HepG2 (cell line): ENCODE data around the gene RAPSN. TPM values are rescaled to one million over a fixed set of nuclear protein-coding genes. Genes with fewer than 3 reads are reported as not detected.

Source experiments
- ATAC-seq: fragments of 200-7000 bp; cut with Tn5 transposase; 3 replicates; pipeline ENCODE4 v1.9.1; 2020; ENCODE audit warnings: mild to moderate bottlenecking, moderate library complexity
- BruUV-seq: library from RNA; stranded (reverse); fragments of 400-500 nt; replicated peaks from 2 replicates; lab custom pipeline; 2021; lab: Mats Ljungman, UMichigan
- CTCF ChIA-PET: fragments of 300-600 bp; formaldehyde crosslinking; extraction: SDS; loops from one replicate; lab custom pipeline; 2021; ENCODE audit warnings: low total read pairs, inconsistent platforms, low intra/inter-chr PET ratio; lab: Yijun Ruan, JAX
- POLR2A ChIA-PET: fragments of 350-600 bp; sonication (Branson Sonifier 250); formaldehyde crosslinking; loops from one replicate; lab custom pipeline; 2020; ENCODE audit warnings: antibody characterized with exemption, inconsistent platforms; lab: Yijun Ruan, JAX
- DNase-seq: peaks from one replicate; pipeline ENCODE4 v3.0.0-alpha.2; 2015; ENCODE audit warnings: low spot score
- FAIRE-seq: peaks from 3 replicates; lab custom pipeline; 2011; peaks lifted over from hg19 to GRCh38; lab: Jason Lieb, UNC
- H2AFZ ChIP-seq: one replicate; pipeline ENCODE4 v1.6.1; 2011; ENCODE audit warnings: low read length, inconsistent platforms
- H3K27ac ChIP-seq: fragments of 300-600 bp; 3 replicates; pipeline ENCODE4 v1.8.0; 2011; ENCODE audit warnings: mixed run types, mild to moderate bottlenecking, mixed read lengths, low read length, inconsistent platforms; ENCODE audit not compliant: insufficient read depth; ENCODE audit errors: extremely low read length
- H3K27me3 ChIP-seq, 2 experiments: fragments of 200-600 bp in 1 of 2; 2 replicates in 1 of 2; 3 replicates in 1 of 2; pipeline versions ENCODE4 v1.6.0 to v1.8.0; 2011; ENCODE audit warnings: low read length in 2 of 2, mild to moderate bottlenecking in 2 of 2, moderate library complexity in 2 of 2, inconsistent platforms in 1 of 2; ENCODE audit not compliant: insufficient read depth in 2 of 2, control insufficient read depth in 1 of 2
- H3K36me3 ChIP-seq, 2 experiments: fragments of 200-600 bp in 1 of 2; replicated peaks in 1 of 2; 2 replicates in 1 of 2; 3 replicates in 1 of 2; pipeline versions ENCODE4 v1.5.1 to v1.8.0; 2011; ENCODE audit warnings: low read length in 2 of 2, inconsistent platforms in 1 of 2; ENCODE audit not compliant: insufficient read depth in 2 of 2, control insufficient read depth in 1 of 2
- H3K4me1 ChIP-seq: 2 replicates; pipeline ENCODE4 v1.5.1; 2012; ENCODE audit warnings: low read length, inconsistent platforms; ENCODE audit not compliant: insufficient read depth
- H3K4me2 ChIP-seq: 2 replicates; pipeline ENCODE4 v1.6.0; 2011; ENCODE audit warnings: low read depth, low read length, inconsistent platforms
- H3K4me3 ChIP-seq, 3 experiments: fragments of 200-600 bp in 1 of 3; sonication (generic), shearing (Covaris generic) in 1 of 3; replicated peaks in 1 of 3; 2 replicates each; pipeline ENCODE4 v1.5.1; 2011 to 2016; ENCODE audit warnings: low read length in 3 of 3, inconsistent platforms in 2 of 3, low read depth in 2 of 3, mild to moderate bottlenecking in 2 of 3, control low read depth in 1 of 3, mixed read lengths in 1 of 3; ENCODE audit not compliant: insufficient read depth in 1 of 3
- H3K79me2 ChIP-seq: one replicate; pipeline ENCODE4 v1.6.1; 2011; ENCODE audit warnings: low read length, inconsistent platforms; ENCODE audit not compliant: insufficient read depth
- H3K9ac ChIP-seq: 2 replicates; pipeline ENCODE4 v1.6.0; 2011; ENCODE audit warnings: mild to moderate bottlenecking, low read depth, low read length, inconsistent platforms; ENCODE audit not compliant: insufficient read depth
- H3K9me3 ChIP-seq: 2 replicates; pipeline ENCODE4 v1.5.1; 2012; ENCODE audit warnings: mild to moderate bottlenecking, low read length
- H4K20me1 ChIP-seq: 2 replicates; pipeline ENCODE4 v1.6.0; 2011; ENCODE audit warnings: inconsistent platforms, mild to moderate bottlenecking, low read length, moderate library complexity; ENCODE audit not compliant: insufficient read depth
- CEBPB ChIP-seq: IDR thresholded peaks from 2 replicates; pipeline ENCODE4 v1.6.1; 2011; ENCODE audit warnings: low read depth, low read length, improper control_type of control experiment, borderline replicate concordance
- GATA4 ChIP-seq: sonication (generic); IDR thresholded peaks from 2 replicates; pipeline ENCODE4 v1.6.1; 2016; ENCODE audit warnings: antibody characterized with exemption, low read depth, borderline replicate concordance
- ZKSCAN1 ChIP-seq: fragments of 150-350 bp; IDR thresholded peaks from 2 replicates; pipeline ENCODE4 v1.6.1; 2014; ENCODE audit warnings: low read length
- ZNF136 ChIP-seq: sonication (generic); formaldehyde crosslinking; IDR thresholded peaks from 2 replicates; pipeline ENCODE4 v1.8.1; 2022; ENCODE audit warnings: low read depth, mild to moderate bottlenecking, moderate library complexity, missing genetic modification reagents
- ZNF24 ChIP-seq: fragments of 450-650 bp; IDR thresholded peaks from 2 replicates; pipeline ENCODE4 v1.6.1; 2017; ENCODE audit warnings: antibody characterized with exemption, mild to moderate bottlenecking
- WGBS: methylation state at CpG from one replicate; pipeline ENCODE4 v1.1.6; 2017; ENCODE audit warnings: low lambda C conversion rate; 5-methylcytosine and 5-hydroxymethylcytosine counted together
- in situ Hi-C: cut with HindIII; loops from 2 replicates; pipeline ENCODE4 v1.10.0; 2017; ENCODE audit warnings: low pct_unique_long_range_greater_than_20kb; ENCODE audit not compliant: extremely low pct_ligation_motif_present
- intact Hi-C: fragments of 100-400 bp; cut with micrococcal nuclease; formaldehyde crosslinking; loops from one replicate; pipeline ENCODE4 v1.10.0; 2022; ENCODE audit not compliant: unreplicated experiment
- polyA plus RNA-seq, 8 experiments: library from polyadenylated mRNA; depleted of rRNA in 3 of 8; stranded (reverse) in 7 of 8; unstranded in 1 of 8; fragments of >200 nt; fragmentation: Illumina TruSeq in 4 of 8; extraction: Trizol in 4 of 8; gene quantifications; 2 replicates each; pipeline versions ENCODE4 v1.2.1 to v1.2.3, GENCODE V29; 2011 to 2016; ENCODE audit warnings: low read depth in 4 of 8, missing spikeins in 1 of 8, mixed read lengths in 1 of 8; ENCODE audit not compliant: insufficient read depth in 1 of 8
- total RNA-seq, 5 experiments: library from RNA; depleted of rRNA; stranded (reverse); fragments of >200 nt; fragmentation: Illumina TruSeq; extraction: Trizol; gene quantifications; 2 replicates each; pipeline ENCODE4 v1.2.3, GENCODE V29; 2016; ENCODE audit warnings: low read depth in 1 of 5
- TF ChIP-seq, protein P1 (sequence below): sonication (generic); formaldehyde crosslinking; IDR thresholded peaks from 2 replicates; pipeline ENCODE4 v1.8.1; 2023; ENCODE audit warnings: mild to moderate bottlenecking, missing genetic modification reagents

The RAPSN gene
- total and polyA plus RNA-seq, 2 of the 13 experiments (the other 11 are each of a cell fraction or from before 2014, with no cell fraction given), result 0.15 to 1.2 TPM

DNA sequence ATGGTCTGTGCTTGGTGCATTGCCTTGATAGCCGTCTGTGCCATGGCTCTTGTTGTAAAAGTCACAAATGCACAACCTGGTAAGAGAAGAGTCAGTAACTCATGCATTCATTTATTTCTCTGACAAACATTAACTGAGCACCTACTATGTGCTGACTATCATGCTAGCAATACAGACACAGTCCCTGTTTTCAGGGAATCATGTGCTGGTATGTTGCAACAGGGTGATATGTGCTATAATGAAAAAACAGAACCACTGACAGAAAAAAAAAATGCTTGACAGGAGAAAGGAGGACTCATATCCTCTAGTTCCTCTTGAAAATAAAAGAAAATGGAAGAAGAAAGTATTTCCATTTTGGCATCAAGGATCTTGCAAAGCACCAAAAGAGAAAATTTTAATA lies 34.5 kb upstream of the RAPSN start:
- FAIRE-seq (no peak), ATAC-seq (no peak), DNase-seq (no peak)
- Histone ChIP-seq H3K27ac (no peak overlapping the region), H3K4me1 (peaks cover 8% of the 10 kb centered on the region), H3K9ac (no peak overlapping the region), H3K4me3 (no peak overlapping the region), H2AFZ (no peak overlapping the region), H3K9me3 (no peaks in the 10 kb centered on the region), H3K36me3 (peaks cover 24 to 80% of the 10 kb centered on the region in 2 experiments), H4K20me1 (peaks cover 11% of the 10 kb centered on the region; the same call in 1 of the 2 replicates)
- CTCF ChIA-PET, result no interaction called here
- in situ Hi-C loops, result no loop called here
- 100% methylated on average over 1 of the region's 1 CpG for WGBS
- TF ChIP-seq, protein P1, sequence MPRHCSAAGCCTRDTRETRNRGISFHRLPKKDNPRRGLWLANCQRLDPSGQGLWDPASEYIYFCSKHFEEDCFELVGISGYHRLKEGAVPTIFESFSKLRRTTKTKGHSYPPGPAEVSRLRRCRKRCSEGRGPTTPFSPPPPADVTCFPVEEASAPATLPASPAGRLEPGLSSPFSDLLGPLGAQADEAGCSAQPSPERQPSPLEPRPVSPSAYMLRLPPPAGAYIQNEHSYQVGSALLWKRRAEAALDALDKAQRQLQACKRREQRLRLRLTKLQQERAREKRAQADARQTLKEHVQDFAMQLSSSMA (CRISPR knock-in tag), result no peak
- TF ChIP-seq ZNF136 (CRISPR knock-in tag), result no peak
- no peak for TF ChIP-seq ZNF24
- peak; percentile 77; the same call in 1 of the 2 replicates for TF ChIP-seq ZKSCAN1
- TF ChIP-seq, all 625 proteins: peak for 1
- Histone ChIP-seq H3K79me2 (peaks cover 3% of the 10 kb centered on the region), H3K27me3 (no peaks in the 10 kb centered on the region), H3K4me2 (no peak overlapping the region)
- BruUV-seq, result no TSS peak
- intact Hi-C loops, result no loop called here
- POLR2A ChIA-PET, result no interaction called here

DNA sequence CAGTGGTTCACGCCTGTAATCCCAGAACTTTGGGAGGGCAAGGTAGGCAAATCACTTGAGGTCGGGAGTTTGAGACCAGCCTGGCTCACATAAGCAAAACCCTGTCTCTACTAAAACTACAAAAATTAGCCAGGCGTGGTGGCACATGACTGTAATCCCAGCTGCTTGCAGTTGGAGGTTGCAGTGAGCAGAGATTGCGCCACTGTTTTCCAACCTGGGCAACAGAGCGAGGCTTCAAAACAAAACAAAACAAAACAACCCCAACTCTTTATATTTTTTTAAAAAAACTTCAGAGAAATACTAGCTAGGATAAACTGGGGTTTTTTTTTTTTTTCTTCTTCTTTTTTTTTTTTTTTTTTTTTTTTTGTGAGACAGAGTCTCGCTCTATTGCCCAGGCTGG lies 31.8 kb upstream of the RAPSN start:
- WGBS, result 96% methylated on average over 6 of the region's 6 CpGs
- ATAC-seq, result no peak
- H3K4me3 ChIP-seq, result no peak overlapping the region
- H4K20me1 ChIP-seq, result no peaks in the 10 kb centered on the region
- in situ Hi-C loops, result no loop called here
- no peaks in the 10 kb centered on the region for H3K27me3 ChIP-seq
- H3K79me2 ChIP-seq, result no peaks in the 10 kb centered on the region
- intact Hi-C loops, result no loop called here
- no TSS peak for BruUV-seq
- no peak for TF ChIP-seq GATA4
- TF ChIP-seq CEBPB, result peak; percentile 49; the same call in 1 of the 2 replicates
- no peaks in the 10 kb centered on the region for H3K9me3 ChIP-seq
- H3K36me3 ChIP-seq, result peaks cover 35 to 89% of the 10 kb centered on the region in 2 experiments
- H3K4me2 ChIP-seq, result no peak overlapping the region
- H3K27ac ChIP-seq, result no peak overlapping the region
- no peak for DNase-seq
- POLR2A ChIA-PET, result no interaction called here
- FAIRE-seq, result no peak
- H2AFZ ChIP-seq, result no peak overlapping the region
- CTCF ChIA-PET, result no interaction called here
- no peak overlapping the region for H3K9ac ChIP-seq
- no peaks in the 10 kb centered on the region for H3K4me1 ChIP-seq
